Measurements from ENCODE around the gene ADRA1B. TPM values are rescaled to one million over a fixed set of nuclear protein-coding genes. Genes with fewer than 3 reads are reported as not detected.

ADRA1B gene
- total RNA-seq, 1 donor from 2014 or later = 0.66 TPM

- no peak for TF ChIP-seq CTCF (IDR thresholded peaks at IDR 0.05; ENCODE audit: partially characterized antibody, unreplicated experiment)
- Mint-ChIP-seq H3K9me3 (ENCODE audit: unreplicated experiment) (peaks cover 2% of the 10 kb centered on the region), H3K4me3 (ENCODE audit: unreplicated experiment) (no peak overlapping the region)
Observed at GRCh38 chr5:159935946-159936345, 19.7 kb downstream of the ADRA1B start.

GRCh38 chr5:159936686-159937329, 20.5 kb downstream of the ADRA1B start:
- DNase-seq = no peak
- peaks cover 2% of the 10 kb centered on the region for H3K9me3 Mint-ChIP-seq (ENCODE audit: unreplicated experiment)
- H3K4me1 Mint-ChIP-seq (ENCODE audit: low read depth, unreplicated experiment) = no peaks in the 10 kb centered on the region
- H3K4me3 Mint-ChIP-seq (ENCODE audit: unreplicated experiment) = no peak overlapping the region
- H3K36me3 Mint-ChIP-seq (ENCODE audit: unreplicated experiment) = no peaks in the 10 kb centered on the region
- TF ChIP-seq CTCF (IDR thresholded peaks at IDR 0.05; ENCODE audit: partially characterized antibody, unreplicated experiment) = no peak
- peaks cover 5% of the 10 kb centered on the region for H3K27me3 Mint-ChIP-seq (ENCODE audit: unreplicated experiment)
- H3K27ac Mint-ChIP-seq (ENCODE audit: unreplicated experiment) = no peak overlapping the region

More at GRCh38 chr5:159935946-159936345, 19.7 kb downstream of the ADRA1B start:
- Mint-ChIP-seq H3K4me1 (ENCODE audit: low read depth, unreplicated experiment) (no peaks in the 10 kb centered on the region), H3K27me3 (ENCODE audit: unreplicated experiment) (peaks cover 5% of the 10 kb centered on the region), H3K36me3 (ENCODE audit: unreplicated experiment) (no peaks in the 10 kb centered on the region), H3K27ac (ENCODE audit: unreplicated experiment) (no peak overlapping the region)
- no peak for DNase-seq

- no peak for DNase-seq
- Mint-ChIP-seq H3K4me1 (ENCODE audit: low read depth, unreplicated experiment) (no peaks in the 10 kb centered on the region), H3K4me3 (ENCODE audit: unreplicated experiment) (no peak overlapping the region), H3K27ac (ENCODE audit: unreplicated experiment) (no peak overlapping the region), H3K27me3 (ENCODE audit: unreplicated experiment) (no peaks in the 10 kb centered on the region), H3K36me3 (ENCODE audit: unreplicated experiment) (no peaks in the 10 kb centered on the region), H3K9me3 (ENCODE audit: unreplicated experiment) (peaks cover 2% of the 10 kb centered on the region)
- TF ChIP-seq CTCF (IDR thresholded peaks at IDR 0.05; ENCODE audit: partially characterized antibody, unreplicated experiment) = no peak
Observed at GRCh38 chr5:159937580-159937979, 21.3 kb downstream of the ADRA1B start.

GRCh38 chr5:159943326-159943725, 27.0 kb downstream of the ADRA1B start:
- Mint-ChIP-seq H3K27ac (ENCODE audit: unreplicated experiment) (no peak overlapping the region), H3K36me3 (ENCODE audit: unreplicated experiment) (no peaks in the 10 kb centered on the region), H3K4me3 (ENCODE audit: unreplicated experiment) (no peak overlapping the region), H3K9me3 (ENCODE audit: unreplicated experiment) (peaks cover 2% of the 10 kb centered on the region), H3K4me1 (ENCODE audit: low read depth, unreplicated experiment) (no peaks in the 10 kb centered on the region), H3K27me3 (ENCODE audit: unreplicated experiment) (no peaks in the 10 kb centered on the region)
- DNase-seq = no peak
- no peak for TF ChIP-seq CTCF (IDR thresholded peaks at IDR 0.05; ENCODE audit: partially characterized antibody, unreplicated experiment)

GRCh38 chr5:159944056-159944600, 27.8 kb downstream of the ADRA1B start:
- no peak overlapping the region for H3K4me3 Mint-ChIP-seq (ENCODE audit: unreplicated experiment)
- no peaks in the 10 kb centered on the region for H3K36me3 Mint-ChIP-seq (ENCODE audit: unreplicated experiment)
- no peak for TF ChIP-seq CTCF (IDR thresholded peaks at IDR 0.05; ENCODE audit: partially characterized antibody, unreplicated experiment)
- no peak overlapping the region for H3K27ac Mint-ChIP-seq (ENCODE audit: unreplicated experiment)
- H3K9me3 Mint-ChIP-seq (ENCODE audit: unreplicated experiment) = no peaks in the 10 kb centered on the region
- H3K27me3 Mint-ChIP-seq (ENCODE audit: unreplicated experiment) = no peaks in the 10 kb centered on the region
- no peak for DNase-seq
- no peaks in the 10 kb centered on the region for H3K4me1 Mint-ChIP-seq (ENCODE audit: low read depth, unreplicated experiment)
